H9 (cell line): ENCODE data around the gene TWF1. TPM values are rescaled to one million over a fixed set of nuclear protein-coding genes. Genes with fewer than 3 reads are reported as not detected.

Source experiments
- DNase-seq: peaks from one replicate; pipeline ENCODE4 v3.0.0-alpha.2; 2017
- H2AFZ ChIP-seq: one replicate; pipeline ENCODE4 v1.6.1; 2013; ENCODE audit warnings: mild to moderate bottlenecking, low read length, control low read depth, moderate library complexity
- H2AK5ac ChIP-seq: 2 replicates; pipeline ENCODE4 v1.6.1; 2013; ENCODE audit warnings: low read length, control low read depth, mixed read lengths; ENCODE audit not compliant: insufficient read length
- H2BK120ac ChIP-seq: one replicate; pipeline ENCODE4 v1.6.1; 2013; ENCODE audit warnings: low read depth, mild to moderate bottlenecking, low read length, control low read depth, inconsistent platforms; ENCODE audit not compliant: poor library complexity, severe bottlenecking
- H2BK12ac ChIP-seq: 2 replicates; pipeline ENCODE4 v1.6.1; 2013; ENCODE audit warnings: low read length, control low read depth, mixed read lengths, low read depth; ENCODE audit not compliant: insufficient read length
- H2BK15ac ChIP-seq: 2 replicates; pipeline ENCODE4 v1.6.1; 2013; ENCODE audit warnings: low read depth, low read length, control low read depth
- H2BK20ac ChIP-seq: one replicate; pipeline ENCODE4 v1.6.1; 2013; ENCODE audit warnings: low read depth, mild to moderate bottlenecking, low read length, control low read depth, inconsistent platforms; ENCODE audit not compliant: poor library complexity, severe bottlenecking
- H2BK5ac ChIP-seq: 2 replicates; pipeline ENCODE4 v1.6.1; 2013; ENCODE audit warnings: low read length, control low read depth, mixed read lengths; ENCODE audit not compliant: insufficient read length
- H3K14ac ChIP-seq: 2 replicates; pipeline ENCODE4 v1.6.1; 2013; ENCODE audit warnings: low read length, control low read depth; ENCODE audit not compliant: insufficient read depth
- H3K18ac ChIP-seq: 2 replicates; pipeline ENCODE4 v1.6.1; 2013; ENCODE audit warnings: low read depth, mild to moderate bottlenecking, mixed read lengths, low read length, control low read depth; ENCODE audit not compliant: insufficient read length
- H3K23ac ChIP-seq: 2 replicates; pipeline ENCODE4 v1.6.1; 2013; ENCODE audit warnings: low read length, control low read depth, mixed read lengths, low read depth; ENCODE audit not compliant: insufficient read length
- H3K23me2 ChIP-seq: 2 replicates; pipeline ENCODE4 v1.6.1; 2013; ENCODE audit warnings: low read depth, mild to moderate bottlenecking, mixed read lengths, low read length, control low read depth; ENCODE audit not compliant: insufficient read length, poor library complexity, severe bottlenecking
- H3K27ac ChIP-seq: 2 replicates; pipeline ENCODE4 v1.5.1; 2013; ENCODE audit warnings: low read length, control low read depth, mixed read lengths, low read depth; ENCODE audit not compliant: insufficient read length
- H3K27me3 ChIP-seq: 2 replicates; pipeline ENCODE4 v1.6.1; 2013; ENCODE audit warnings: low read length, control low read depth, inconsistent platforms; ENCODE audit not compliant: insufficient read depth
- H3K4ac ChIP-seq: 2 replicates; pipeline ENCODE4 v1.6.1; 2013; ENCODE audit warnings: low read depth, mild to moderate bottlenecking, control low read depth, inconsistent platforms, low read length, moderate library complexity
- H3K4me1 ChIP-seq: 2 replicates; pipeline ENCODE4 v1.6.1; 2013; ENCODE audit warnings: low read length, control low read depth, inconsistent platforms; ENCODE audit not compliant: insufficient read depth
- H3K4me2 ChIP-seq: 2 replicates; pipeline ENCODE4 v1.6.1; 2013; ENCODE audit warnings: low read length, control low read depth, mixed read lengths; ENCODE audit not compliant: insufficient read length, insufficient read depth
- H3K56ac ChIP-seq: 2 replicates; pipeline ENCODE4 v1.6.1; 2013; ENCODE audit warnings: low read depth, mild to moderate bottlenecking, mixed read lengths, low read length, control low read depth; ENCODE audit not compliant: insufficient read length
- H3K79me1 ChIP-seq: 2 replicates; pipeline ENCODE4 v1.6.1; 2013; ENCODE audit warnings: low read depth, mild to moderate bottlenecking, moderate library complexity, low read length, control low read depth, inconsistent platforms; ENCODE audit not compliant: insufficient read depth, poor library complexity, severe bottlenecking
- H3K79me2 ChIP-seq: 2 replicates; pipeline ENCODE4 v1.6.1; 2013; ENCODE audit warnings: low read length, control low read depth, inconsistent platforms; ENCODE audit not compliant: insufficient read depth
- H3K9ac ChIP-seq: 2 replicates; pipeline ENCODE4 v1.6.1; 2013; ENCODE audit warnings: low read length, control low read depth, mixed read lengths; ENCODE audit not compliant: insufficient read length; ENCODE audit errors: extremely low read depth
- H3K9me3 ChIP-seq: one replicate; pipeline ENCODE4 v1.6.1; 2013; ENCODE audit warnings: low read depth, low read length, inconsistent platforms; ENCODE audit not compliant: control insufficient read depth
- H3T11ph ChIP-seq: one replicate; pipeline ENCODE4 v1.6.1; 2013; ENCODE audit warnings: mild to moderate bottlenecking, low read length, control low read depth, inconsistent platforms
- H4K20me1 ChIP-seq: one replicate; pipeline ENCODE4 v1.6.1; 2013; ENCODE audit not compliant: control insufficient read depth, insufficient read length, insufficient read depth
- H4K5ac ChIP-seq: 2 replicates; pipeline ENCODE4 v1.6.1; 2013; ENCODE audit warnings: low read depth, mild to moderate bottlenecking, mixed read lengths, low read length, control low read depth; ENCODE audit not compliant: insufficient read length
- H4K8ac ChIP-seq: replicated peaks from 2 replicates; pipeline ENCODE4 v1.6.1; 2013; ENCODE audit warnings: low read length, control low read depth, mixed read lengths, low read depth; ENCODE audit not compliant: insufficient read length
- H4K91ac ChIP-seq: 2 replicates; pipeline ENCODE4 v1.6.1; 2013; ENCODE audit warnings: low read depth, mild to moderate bottlenecking, moderate library complexity, mixed read lengths, low read length, control low read depth; ENCODE audit not compliant: insufficient read length
- H3K27ac Mint-ChIP-seq, 3 experiments: 2 replicates in 2 of 3; 3 replicates in 1 of 3; pipeline ENCODE4 v1.8.0; 2020 to 2021; ENCODE audit warnings: mixed read lengths in 3 of 3, mild to moderate bottlenecking in 1 of 3, moderate library complexity in 1 of 3
- H3K27me3 Mint-ChIP-seq: 2 replicates; pipeline ENCODE4 v1.8.0; 2021; ENCODE audit warnings: low read depth, mild to moderate bottlenecking, moderate library complexity, mixed read lengths
- H3K36me3 Mint-ChIP-seq, 3 experiments: 2 replicates in 2 of 3; 3 replicates in 1 of 3; pipeline ENCODE4 v1.8.0; 2020 to 2021; ENCODE audit warnings: low read depth in 3 of 3, mixed read lengths in 3 of 3; ENCODE audit not compliant: insufficient read depth in 1 of 3
- H3K4me1 Mint-ChIP-seq, 2 experiments: 2 replicates each; pipeline ENCODE4 v1.8.0; 2020; ENCODE audit warnings: mixed read lengths in 2 of 2
- H3K4me3 Mint-ChIP-seq, 2 experiments: 2 replicates in 1 of 2; 3 replicates in 1 of 2; pipeline ENCODE4 v1.8.0; 2020 to 2021; ENCODE audit warnings: mild to moderate bottlenecking in 2 of 2, mixed read lengths in 2 of 2, moderate library complexity in 1 of 2
- H3K9me3 Mint-ChIP-seq, 2 experiments: 2 replicates in 1 of 2; 3 replicates in 1 of 2; pipeline ENCODE4 v1.8.0; 2020; ENCODE audit warnings: mild to moderate bottlenecking in 2 of 2, mixed read lengths in 2 of 2, moderate library complexity in 1 of 2
- WGBS: extraction: QIAGEN DNeasy Blood & Tissue Kit; methylation state at CpG from one replicate; pipeline ENCODE4 v1.1.7; 2013; ENCODE audit warnings: missing lambda C conversion rate, low lambda C conversion rate, mixed read lengths; ENCODE audit not compliant: insufficient read length; ENCODE audit errors: extremely low coverage; 5-methylcytosine and 5-hydroxymethylcytosine counted together
- total RNA-seq: library from RNA; stranded (reverse); gene quantifications from 2 replicates; pipeline ENCODE4 v1.2.1, GENCODE V29; 2021
- TF ChIP-seq, protein P1 (sequence below): fragments of 200-600 bp; sonication (generic); conservative IDR thresholded peaks from 3 replicates; pipeline ENCODE4 v1.8.0; 2021; ENCODE audit warnings: antibody characterized with exemption, mild to moderate bottlenecking

TWF1 gene
- total RNA-seq, 1 experiment from 2014 or later = 22.8 TPM

DNA sequence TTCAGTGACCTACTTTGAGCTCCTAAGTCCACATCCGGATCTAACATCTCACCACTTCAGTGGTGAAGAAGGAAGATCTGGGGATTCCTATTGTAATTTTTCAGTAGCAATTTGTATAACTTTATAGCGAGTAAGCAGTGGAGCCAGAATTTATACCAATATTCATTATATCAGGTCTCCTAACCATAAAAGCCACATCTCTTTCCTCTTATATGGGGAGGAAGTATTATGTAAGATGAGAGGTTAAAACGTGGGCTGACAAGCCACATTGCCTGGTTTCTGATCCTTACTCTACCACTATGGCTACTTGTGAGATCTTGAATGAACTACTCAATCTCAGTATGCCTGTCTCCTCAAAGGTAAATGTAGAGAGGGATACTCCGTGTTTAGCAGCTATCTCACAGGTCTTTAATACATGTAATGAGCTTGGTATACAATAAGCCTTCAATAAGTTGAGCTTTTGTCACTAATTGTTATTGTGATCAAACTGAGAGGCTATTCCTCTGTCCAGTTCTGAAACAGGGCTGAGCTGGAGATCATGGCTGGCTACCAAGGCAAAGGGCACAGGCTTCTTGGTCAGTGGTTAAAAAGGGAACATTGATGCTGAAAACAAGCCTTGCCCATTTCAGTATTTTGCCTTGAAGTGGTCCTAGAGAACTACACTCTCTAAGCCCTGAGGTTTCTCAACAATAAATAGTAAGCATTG is 26.5 kb upstream of the TWF1 start:
- H3K79me1 ChIP-seq = no peaks in the 10 kb centered on the region
- H3K4me3 Mint-ChIP-seq = no peak overlapping the region
- no peak overlapping the region for H3K27ac ChIP-seq
- no peak overlapping the region for H2BK120ac ChIP-seq
- no peak overlapping the region for H4K8ac ChIP-seq
- no peaks in the 10 kb centered on the region; the same call in 1 of the 2 replicates for H3K4me1 ChIP-seq
- no CpG with 5 or more reads among the region's 4 CpGs for WGBS
- no peaks in the 10 kb centered on the region for H3K79me2 ChIP-seq
- H2AFZ ChIP-seq = no peak overlapping the region
- no peak overlapping the region for H3K56ac ChIP-seq
- no peaks in the 10 kb centered on the region; a peak in 1 of 5 replicates for H3K9me3 Mint-ChIP-seq
- no peak overlapping the region for H3K18ac ChIP-seq
- H3K9ac ChIP-seq = no peak overlapping the region
- peaks cover 4% of the 10 kb centered on the region; the same call in 1 of the 2 replicates for H3K27me3 ChIP-seq
- H4K5ac ChIP-seq = no peak overlapping the region
- no peak for DNase-seq
- no peak overlapping the region for H2BK20ac ChIP-seq
- H2BK12ac ChIP-seq = no peak overlapping the region
- H3K4ac ChIP-seq = no peak overlapping the region
- H3K14ac ChIP-seq = no peak overlapping the region
- no peak overlapping the region for H2BK5ac ChIP-seq
- H2BK15ac ChIP-seq = no peak overlapping the region
- peaks cover 10% of the 10 kb centered on the region for H3K23me2 ChIP-seq
- H2AK5ac ChIP-seq = no peak overlapping the region
- peaks cover 6 to 13% of the 10 kb centered on the region in 2 experiments for H3K4me1 Mint-ChIP-seq
- H3K23ac ChIP-seq = no peak overlapping the region
- no peak overlapping the region for H3K4me2 ChIP-seq
- TF ChIP-seq, protein P1, sequence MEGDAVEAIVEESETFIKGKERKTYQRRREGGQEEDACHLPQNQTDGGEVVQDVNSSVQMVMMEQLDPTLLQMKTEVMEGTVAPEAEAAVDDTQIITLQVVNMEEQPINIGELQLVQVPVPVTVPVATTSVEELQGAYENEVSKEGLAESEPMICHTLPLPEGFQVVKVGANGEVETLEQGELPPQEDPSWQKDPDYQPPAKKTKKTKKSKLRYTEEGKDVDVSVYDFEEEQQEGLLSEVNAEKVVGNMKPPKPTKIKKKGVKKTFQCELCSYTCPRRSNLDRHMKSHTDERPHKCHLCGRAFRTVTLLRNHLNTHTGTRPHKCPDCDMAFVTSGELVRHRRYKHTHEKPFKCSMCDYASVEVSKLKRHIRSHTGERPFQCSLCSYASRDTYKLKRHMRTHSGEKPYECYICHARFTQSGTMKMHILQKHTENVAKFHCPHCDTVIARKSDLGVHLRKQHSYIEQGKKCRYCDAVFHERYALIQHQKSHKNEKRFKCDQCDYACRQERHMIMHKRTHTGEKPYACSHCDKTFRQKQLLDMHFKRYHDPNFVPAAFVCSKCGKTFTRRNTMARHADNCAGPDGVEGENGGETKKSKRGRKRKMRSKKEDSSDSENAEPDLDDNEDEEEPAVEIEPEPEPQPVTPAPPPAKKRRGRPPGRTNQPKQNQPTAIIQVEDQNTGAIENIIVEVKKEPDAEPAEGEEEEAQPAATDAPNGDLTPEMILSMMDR = no peak
- H3K27ac Mint-ChIP-seq = no peak overlapping the region
- no peaks in the 10 kb centered on the region for H4K20me1 ChIP-seq
- H3K36me3 Mint-ChIP-seq = no peaks in the 10 kb centered on the region
- H3K9me3 ChIP-seq = no peaks in the 10 kb centered on the region
- peaks cover 36% of the 10 kb centered on the region for H3K27me3 Mint-ChIP-seq
- H3T11ph ChIP-seq = no peak overlapping the region
- no peak overlapping the region for H4K91ac ChIP-seq
